IPS-20b (cell line): Measurements from ENCODE around the gene RAI1.
"Not testable (repeated sequence)": the region's sequence is repeated elsewhere in the genome, so short reads cannot be mapped to it uniquely, and the experiment has no call there.

Source experiments
- H3K27ac ChIP-seq: one replicate; pipeline ENCODE4 v1.5.1; 2013; ENCODE audit warnings: low read length
- H3K27me3 ChIP-seq: 2 replicates; pipeline ENCODE4 v1.6.1; 2013; ENCODE audit warnings: mild to moderate bottlenecking, low read length, inconsistent platforms; ENCODE audit not compliant: insufficient read depth
- H3K36me3 ChIP-seq: 2 replicates; pipeline ENCODE4 v1.6.1; 2013; ENCODE audit warnings: low read depth, mild to moderate bottlenecking, inconsistent platforms, low read length, moderate library complexity; ENCODE audit not compliant: insufficient read depth
- H3K4me1 ChIP-seq: 2 replicates; pipeline ENCODE4 v1.6.1; 2013; ENCODE audit warnings: mild to moderate bottlenecking, control low read depth, inconsistent platforms, low read length, moderate library complexity; ENCODE audit not compliant: insufficient read depth
- H3K4me3 ChIP-seq: 2 replicates; pipeline ENCODE4 v1.5.1; 2013; ENCODE audit warnings: mild to moderate bottlenecking, low read length, inconsistent platforms
- H3K9ac ChIP-seq: 2 replicates; pipeline ENCODE4 v1.6.1; 2013; ENCODE audit warnings: low read depth, mild to moderate bottlenecking, inconsistent platforms, low read length, moderate library complexity
- H3K9me3 ChIP-seq: 2 replicates; pipeline ENCODE4 v1.6.1; 2013; ENCODE audit warnings: mild to moderate bottlenecking, low read depth, low read length, inconsistent platforms; ENCODE audit not compliant: insufficient read depth

Gene RAI1

DNA sequence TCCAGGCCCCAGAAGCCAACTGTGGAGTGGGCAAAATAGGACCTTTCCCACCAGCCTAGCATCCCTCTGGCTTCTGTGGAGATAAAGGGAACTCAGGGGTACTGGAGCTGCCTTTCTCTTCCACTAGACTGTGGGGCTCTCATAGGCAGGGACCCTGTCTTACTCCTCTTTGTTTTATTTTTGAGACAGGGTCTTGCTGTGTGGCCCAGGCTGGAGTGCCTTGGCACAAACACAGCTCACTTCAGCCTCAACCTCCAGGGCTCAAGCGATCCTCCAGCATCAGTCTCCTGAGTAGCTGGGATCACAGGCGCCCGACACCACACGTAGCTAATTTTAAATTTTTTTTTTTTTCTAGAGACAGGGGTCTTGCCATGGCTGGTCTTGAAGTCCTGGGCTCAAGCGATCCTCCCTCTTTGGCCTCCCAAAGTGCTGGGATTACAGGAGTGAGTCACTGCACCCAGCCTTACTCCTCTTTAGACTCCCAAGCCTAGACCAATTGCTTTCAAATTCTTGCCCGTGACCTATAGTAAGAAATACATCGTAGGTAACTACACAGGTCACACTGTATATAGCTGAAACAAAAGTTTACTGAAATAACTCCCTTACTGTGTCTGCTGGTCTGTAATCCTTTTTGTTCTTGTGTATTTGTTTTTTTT is 2.6 kb downstream of the RAI1 start:
- H3K4me1 ChIP-seq = peaks cover 9% of the 10 kb centered on the region; the same call in 1 of the 2 replicates
- H3K4me3 ChIP-seq = 0 out of 2 replicates have a peak overlapping the region, but pooled peaks have one; percentile 70
- no peaks in the 10 kb centered on the region for H3K36me3 ChIP-seq
- no peaks in the 10 kb centered on the region for H3K9me3 ChIP-seq
- H3K27ac ChIP-seq = no peak overlapping the region
- peaks cover 91% of the 10 kb centered on the region for H3K27me3 ChIP-seq
- no peak overlapping the region for H3K9ac ChIP-seq

DNA sequence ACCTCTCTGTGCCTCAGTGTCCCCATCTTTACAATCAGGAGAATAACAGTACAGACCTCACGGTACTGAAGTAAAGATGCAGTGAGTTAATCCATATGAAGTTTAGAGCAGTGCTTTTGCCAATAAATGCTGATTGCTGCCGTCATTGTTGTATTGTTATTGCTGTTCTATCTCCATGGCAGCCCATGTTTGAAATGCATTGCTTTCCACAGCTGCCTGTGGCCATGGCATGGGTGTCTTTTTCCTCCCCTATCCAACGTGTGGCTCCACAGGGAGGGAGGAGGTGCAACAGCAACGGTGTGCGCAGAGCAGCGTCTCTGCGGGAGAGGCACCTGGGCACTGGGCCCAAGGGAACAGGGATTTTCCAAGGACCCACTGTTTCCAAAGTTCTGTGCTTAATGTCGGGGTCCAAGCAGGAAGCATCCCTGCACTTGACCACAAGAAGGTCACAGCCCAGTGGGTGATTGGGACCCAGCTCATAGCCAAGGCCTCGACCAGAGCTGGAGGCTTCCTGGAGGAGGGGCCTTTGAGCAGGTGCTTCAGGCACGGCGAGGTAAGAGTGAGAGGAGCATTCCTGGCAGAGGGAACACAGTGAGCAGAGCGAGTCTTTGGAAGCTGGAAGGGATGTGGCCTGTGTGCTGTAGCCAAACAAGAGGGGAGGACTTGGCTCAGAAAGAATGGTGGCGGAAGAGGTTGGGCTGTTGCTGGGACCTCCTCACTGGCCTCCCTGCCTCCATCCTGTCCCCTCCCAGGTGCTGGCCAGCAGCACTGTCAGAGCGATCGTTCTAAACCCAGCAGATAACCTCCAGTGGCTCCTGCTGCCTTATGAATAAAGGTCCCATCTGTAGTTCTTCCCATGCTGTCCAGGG is 3.9 kb downstream of the RAI1 start:
- Histone ChIP-seq H3K36me3 (no peaks in the 10 kb centered on the region), H3K9ac (no peak overlapping the region), H3K4me1 (peaks cover 9% of the 10 kb centered on the region; the same call in 1 of the 2 replicates), H3K27ac (no peak overlapping the region), H3K27me3 (peaks cover 90% of the 10 kb centered on the region), H3K9me3 (no peaks in the 10 kb centered on the region), H3K4me3 (no peak overlapping the region)

DNA sequence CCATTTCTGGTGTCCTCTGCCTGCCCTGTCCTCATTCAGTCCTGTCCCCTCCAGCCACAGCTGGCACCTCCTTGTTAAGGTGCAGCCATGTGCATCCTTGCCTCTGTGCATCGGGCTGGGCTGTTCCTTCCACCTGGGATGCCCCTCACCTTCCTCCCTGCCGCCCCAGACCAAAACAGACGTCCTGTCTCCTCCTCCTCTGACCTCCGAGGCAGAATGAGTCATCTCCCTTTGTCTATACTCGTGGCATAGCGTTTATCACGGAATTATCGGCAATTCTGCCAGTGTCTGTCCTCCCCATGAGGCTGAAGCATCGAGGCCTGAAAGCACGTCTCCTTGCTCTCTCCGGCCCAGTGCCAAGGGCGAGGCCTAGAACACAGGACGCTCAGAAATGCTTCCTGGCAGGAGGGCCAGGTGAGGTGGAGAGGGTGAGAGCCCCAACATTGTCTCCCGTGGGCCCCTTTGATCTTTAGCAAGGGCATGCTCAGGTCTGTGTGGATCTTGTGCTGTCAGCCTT is 4.6 kb downstream of the RAI1 start:
- Histone ChIP-seq H3K9ac (no peak overlapping the region), H3K9me3 (no peaks in the 10 kb centered on the region), H3K27me3 (peaks cover 90% of the 10 kb centered on the region), H3K27ac (no peak overlapping the region), H3K4me1 (peaks cover 9% of the 10 kb centered on the region; the same call in 1 of the 2 replicates), H3K36me3 (no peaks in the 10 kb centered on the region), H3K4me3 (no peak overlapping the region)

DNA sequence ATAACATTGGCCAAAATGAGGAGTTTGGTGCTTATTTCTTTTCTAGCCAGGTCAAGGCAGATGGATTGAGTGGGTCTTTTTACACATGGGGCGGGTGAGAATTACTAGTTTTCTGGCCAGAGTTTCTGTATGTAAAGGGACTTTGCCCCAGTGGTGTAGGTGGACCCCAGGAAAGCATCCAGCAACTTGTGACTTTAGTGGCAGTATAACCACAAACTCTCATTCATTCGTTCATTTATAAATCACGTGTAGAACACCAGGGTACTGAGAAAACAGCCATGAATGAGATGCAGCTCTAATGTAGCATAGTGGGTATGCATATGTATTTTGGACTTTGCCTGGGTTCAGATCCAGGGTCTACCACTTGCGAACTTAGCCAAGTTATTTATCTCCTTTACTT is 8.1 kb downstream of the RAI1 start:
- H3K9me3 ChIP-seq = no peaks in the 10 kb centered on the region
- peaks cover 27% of the 10 kb centered on the region; the same call in 1 of the 2 replicates for H3K4me1 ChIP-seq
- peaks cover 90% of the 10 kb centered on the region for H3K27me3 ChIP-seq
- H3K27ac ChIP-seq = no peak overlapping the region
- H3K36me3 ChIP-seq = no peaks in the 10 kb centered on the region
- H3K4me3 ChIP-seq = no peak overlapping the region
- H3K9ac ChIP-seq = no peak overlapping the region

DNA sequence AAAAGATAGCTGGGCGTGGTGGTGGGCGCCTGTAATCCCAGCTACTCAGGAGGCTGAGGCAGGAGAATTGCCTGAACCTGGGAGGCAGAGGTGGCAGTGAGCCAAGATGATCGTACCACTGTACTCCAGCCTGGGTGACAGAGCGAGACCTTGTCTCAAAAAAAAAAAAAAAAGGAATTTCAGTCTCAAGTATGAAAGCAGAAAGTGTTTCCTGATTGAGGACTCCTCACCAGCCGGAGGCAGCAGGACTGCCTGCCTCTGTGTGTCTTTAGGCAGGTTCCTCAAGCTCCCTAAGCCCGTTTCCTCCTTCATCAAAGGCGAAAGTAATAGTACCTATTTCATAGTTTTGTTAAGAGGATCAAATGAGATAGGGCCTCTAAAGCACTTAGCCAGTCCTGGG is 9.0 kb downstream of the RAI1 start:
- H3K27ac ChIP-seq = not testable (repeated sequence)
- peaks cover 23% of the 10 kb centered on the region; the same call in 1 of the 2 replicates for H3K4me1 ChIP-seq

DNA sequence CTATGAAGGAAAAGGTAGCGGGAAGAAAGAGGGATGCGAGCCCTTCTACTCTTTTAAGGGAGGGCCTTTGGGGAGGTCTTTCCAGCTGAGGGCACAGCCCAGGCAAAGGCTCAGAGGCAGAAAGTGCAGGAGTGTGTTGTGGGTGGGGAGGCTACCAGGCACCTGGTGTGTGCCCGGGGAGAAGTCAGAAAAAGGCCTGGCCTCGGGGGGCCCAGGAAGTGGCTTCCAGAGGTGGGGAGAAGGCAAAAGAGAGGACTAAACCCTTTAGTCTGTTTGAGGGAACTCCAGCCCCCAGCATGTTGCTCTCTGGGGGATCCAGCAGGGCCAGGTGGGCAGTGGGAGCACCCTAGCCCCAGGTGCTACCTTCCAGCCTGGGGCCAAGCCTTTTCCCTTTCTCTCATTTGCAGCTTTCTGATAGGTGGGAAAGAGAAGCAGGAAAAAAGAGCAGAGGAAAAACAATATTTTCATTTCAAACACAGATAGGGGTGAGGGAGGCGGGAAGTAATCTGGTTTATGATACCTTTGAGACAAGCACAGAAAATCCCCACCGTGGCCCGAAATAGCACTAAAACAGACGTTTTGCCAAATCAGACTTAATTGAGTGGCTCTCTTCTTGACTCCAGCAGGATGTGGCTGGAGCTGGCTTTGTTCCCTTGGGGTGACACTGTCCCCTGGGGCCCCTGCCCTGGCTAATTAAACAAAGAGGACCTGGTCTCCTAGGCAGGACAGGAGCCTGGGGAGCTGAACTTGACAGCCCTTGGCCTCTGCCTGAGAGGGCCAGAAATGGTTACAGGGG is 10.4 kb downstream of the RAI1 start:
- Histone ChIP-seq H3K9me3 (no peaks in the 10 kb centered on the region), H3K4me3 (no peak overlapping the region), H3K4me1 (peaks cover 18% of the 10 kb centered on the region; the same call in 1 of the 2 replicates), H3K9ac (no peak overlapping the region), H3K27ac (no peak overlapping the region), H3K27me3 (peaks cover 85% of the 10 kb centered on the region), H3K36me3 (no peaks in the 10 kb centered on the region)

More for the DNA sequence above, 9.0 kb downstream of the RAI1 start:
- H3K4me3 ChIP-seq, H3K36me3 ChIP-seq, H3K9ac ChIP-seq, H3K9me3 ChIP-seq: not testable (repeated sequence)
- peaks cover 85% of the 10 kb centered on the region for H3K27me3 ChIP-seq

DNA sequence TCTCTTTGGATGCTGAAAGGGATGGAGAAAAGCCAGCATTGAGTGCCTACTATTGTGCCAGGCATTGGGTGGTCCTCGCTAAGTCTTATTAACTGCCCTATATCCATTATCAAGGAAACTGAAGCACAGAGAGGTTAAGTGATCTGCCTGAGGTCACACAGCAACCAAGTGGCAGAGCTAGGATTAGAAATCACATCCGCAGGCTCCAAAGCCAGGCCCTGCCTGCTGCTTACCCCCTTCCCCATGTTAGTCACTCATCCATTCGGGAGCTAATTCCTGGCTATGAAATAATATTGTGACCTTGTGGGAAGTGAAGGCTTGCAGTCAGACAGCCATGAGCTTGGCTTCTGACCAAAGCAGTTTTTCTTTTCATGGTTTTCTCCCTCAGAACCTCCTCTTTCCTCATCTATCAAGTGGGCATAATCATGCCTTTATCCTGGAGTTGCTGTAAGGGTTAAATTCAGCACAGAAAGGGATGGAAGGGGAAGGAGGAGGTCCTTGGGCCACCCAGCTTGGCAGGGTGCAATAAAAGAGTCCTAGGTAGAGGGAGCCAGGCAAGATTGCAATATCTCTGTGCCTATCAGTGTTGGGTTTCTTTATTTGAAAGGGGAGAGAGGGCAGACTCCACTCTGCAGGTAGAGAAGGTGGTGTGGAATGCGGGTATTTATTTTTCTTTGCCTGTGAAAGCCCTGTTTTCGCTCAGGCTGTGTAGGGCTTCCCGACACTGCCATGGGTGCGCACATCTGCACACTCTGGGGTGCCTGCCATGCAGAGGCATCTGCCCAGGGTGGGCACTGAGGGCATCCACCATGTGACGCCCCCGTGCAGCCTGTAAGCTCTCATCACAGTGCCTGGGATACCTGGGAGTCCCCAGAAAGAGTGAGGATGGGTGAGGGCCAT is 11.3 kb downstream of the RAI1 start:
- H3K9ac ChIP-seq = peak overlapping the region; percentile 75; the same call in 1 of the 2 replicates
- H3K4me1 ChIP-seq = peaks cover 18% of the 10 kb centered on the region; the same call in 1 of the 2 replicates
- H3K27ac ChIP-seq = no peak overlapping the region
- peaks cover 85% of the 10 kb centered on the region for H3K27me3 ChIP-seq
- H3K36me3 ChIP-seq = no peaks in the 10 kb centered on the region
- H3K4me3 ChIP-seq = no peak overlapping the region
- no peaks in the 10 kb centered on the region for H3K9me3 ChIP-seq

DNA sequence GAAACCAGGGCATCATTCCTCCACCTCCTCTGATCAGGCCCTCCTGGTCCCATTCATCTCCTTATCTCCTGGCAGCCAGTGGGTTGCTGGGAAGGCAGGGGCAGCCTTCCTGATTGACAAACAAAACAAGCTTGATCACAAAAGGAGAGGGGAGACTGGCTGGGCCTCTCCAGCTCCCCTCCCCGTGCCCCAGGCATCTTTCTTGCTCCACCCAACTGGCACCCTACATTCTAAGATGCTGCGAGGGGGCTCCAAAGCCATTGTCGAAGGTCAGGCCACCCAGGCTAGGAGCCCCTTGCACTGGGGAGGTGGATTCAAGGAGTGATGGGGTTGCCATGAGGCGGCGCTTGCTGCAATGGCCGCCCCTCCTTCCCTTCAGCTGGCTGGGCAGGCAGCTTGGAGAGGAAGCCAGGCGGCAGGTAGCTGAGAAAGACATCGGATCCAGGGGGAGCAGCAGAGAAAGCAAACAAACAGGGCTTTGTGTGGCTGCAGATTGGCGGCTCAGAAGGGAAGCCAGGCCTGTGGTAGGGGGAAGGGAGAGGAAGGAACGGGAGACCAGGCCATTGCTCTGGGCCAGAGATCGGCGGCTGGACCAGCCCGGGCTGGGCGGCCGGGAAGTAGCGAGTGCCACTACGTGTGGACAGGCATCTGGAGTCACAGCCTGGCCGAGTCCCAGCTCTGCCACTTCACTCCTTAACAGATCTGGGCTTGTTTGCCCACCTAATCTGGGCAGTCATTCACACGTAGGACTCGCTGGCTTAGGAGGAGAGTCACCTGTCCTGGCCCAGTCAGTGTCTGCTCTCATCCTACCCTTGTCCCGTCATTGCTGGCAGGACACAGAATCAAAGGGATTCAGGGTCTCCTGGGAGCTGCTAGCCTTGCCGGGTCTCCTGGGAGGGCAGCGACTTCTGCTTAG is 12.3 kb downstream of the RAI1 start:
- Histone ChIP-seq H3K9me3 (no peaks in the 10 kb centered on the region), H3K4me3 (peak overlapping the region; percentile 54; the same call in 1 of the 2 replicates), H3K4me1 (peaks cover 18% of the 10 kb centered on the region), H3K27ac (peak overlapping the region; percentile 39), H3K9ac (peak overlapping the region; percentile 75; the same call in 1 of the 2 replicates), H3K36me3 (no peaks in the 10 kb centered on the region), H3K27me3 (peaks cover 90% of the 10 kb centered on the region)

DNA sequence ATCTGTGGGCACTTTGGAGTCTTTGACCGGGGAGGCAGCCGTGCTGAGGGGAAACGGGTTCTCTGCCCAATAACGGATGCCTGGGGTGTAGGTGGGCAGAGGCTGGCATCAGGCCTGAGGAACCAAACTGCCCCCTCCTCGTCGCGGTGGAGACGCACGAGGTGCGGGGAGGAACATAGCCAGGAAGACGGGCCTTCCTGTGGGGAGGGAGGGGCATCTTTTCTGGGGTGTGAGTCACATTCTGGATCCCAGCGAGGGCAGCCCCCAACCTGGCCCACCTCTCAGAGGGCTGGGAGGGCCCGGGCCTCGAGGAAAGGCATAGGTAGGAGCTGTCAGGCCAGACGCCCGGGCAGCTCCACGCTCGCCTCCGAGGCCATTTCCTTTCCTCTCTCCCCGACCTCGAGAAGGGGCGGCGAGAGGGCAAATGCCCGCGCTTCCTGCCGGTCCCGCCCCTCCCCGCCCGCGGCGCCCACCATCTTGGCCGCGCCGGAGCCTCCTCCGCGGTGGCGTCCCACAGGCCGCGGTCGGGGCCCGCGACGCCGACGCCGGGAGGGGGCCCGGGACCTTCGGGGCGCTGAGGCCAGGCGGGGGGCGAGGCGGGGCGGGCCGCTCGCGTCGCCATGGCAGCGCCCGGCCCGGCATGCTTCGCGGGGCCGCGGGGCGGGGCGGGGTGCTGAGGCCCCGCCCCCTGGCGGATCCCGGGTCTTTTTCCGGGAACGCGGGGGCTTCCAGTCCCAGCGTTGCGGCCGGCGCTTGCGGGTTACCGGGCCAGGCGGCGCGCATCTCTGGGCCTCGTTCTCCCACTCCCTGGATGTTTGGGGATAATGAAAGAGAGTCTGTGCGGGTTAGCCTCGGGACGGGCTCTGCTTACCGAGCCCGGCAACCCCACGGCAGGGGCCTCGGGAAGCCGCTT is 13.2 kb downstream of the RAI1 start:
- peak overlapping the region; percentile 76 for H3K4me3 ChIP-seq
- peaks cover 93% of the 10 kb centered on the region for H3K27me3 ChIP-seq
- no peak overlapping the region for H3K27ac ChIP-seq
- peaks cover 24% of the 10 kb centered on the region for H3K4me1 ChIP-seq
- H3K9me3 ChIP-seq = no peaks in the 10 kb centered on the region; the same call in 1 of the 2 replicates
- peak overlapping the region; percentile 75; the same call in 1 of the 2 replicates for H3K9ac ChIP-seq
- no peaks in the 10 kb centered on the region for H3K36me3 ChIP-seq
